CD4-positive, CD25-positive, alpha-beta regulatory T cell (primary cell): ENCODE results near the gene NIBAN1. TPM values are rescaled to one million over a fixed set of nuclear protein-coding genes. Genes with fewer than 3 reads are reported as not detected.

ENCODE experiments used
- ATAC-seq, 2 donors: fragments of 150-1000 bp; cut with Tn5 transposase; one replicate each; pipeline ENCODE4 v1.10.0; 2021; ENCODE audit warnings: low read depth in 2 of 2, moderate number of reproducible peaks in 2 of 2, moderate library complexity in 1 of 2
- DNase-seq, 3 donors: peaks; one replicate each; pipeline versions ENCODE4 v3.0.0 to v3.0.0-alpha.2; 2012 to 2022; ENCODE audit warnings: mixed read lengths in 1 of 3
- H3K27ac ChIP-seq: one replicate; pipeline ENCODE4 v1.7.0; 2013; ENCODE audit warnings: mild to moderate bottlenecking, low read length; ENCODE audit not compliant: insufficient read depth, poor library complexity, severe bottlenecking
- H3K27me3 ChIP-seq: one replicate; pipeline ENCODE4 v1.7.0; 2013; ENCODE audit warnings: low read length; ENCODE audit not compliant: control insufficient read depth, insufficient read depth
- H3K36me3 ChIP-seq: one replicate; pipeline ENCODE4 v1.7.0; 2013; ENCODE audit warnings: mild to moderate bottlenecking, low read length, moderate library complexity; ENCODE audit not compliant: control insufficient read depth, insufficient read depth
- H3K4me1 ChIP-seq: 2 replicates; pipeline ENCODE4 v1.7.0; 2013; ENCODE audit warnings: mild to moderate bottlenecking, low read length; ENCODE audit not compliant: insufficient read depth, control insufficient read depth, poor library complexity, severe bottlenecking
- H3K4me3 ChIP-seq: one replicate; pipeline ENCODE4 v1.7.0; 2013; ENCODE audit warnings: low read depth, mild to moderate bottlenecking, low read length, moderate library complexity
- H3K9me3 ChIP-seq, 2 experiments: 1 replicate in 1 of 2; 2 replicates in 1 of 2; pipeline ENCODE4 v1.7.0; 2013; ENCODE audit warnings: low read length in 2 of 2, mild to moderate bottlenecking in 1 of 2, moderate library complexity in 1 of 2; ENCODE audit not compliant: control insufficient read depth in 2 of 2
- H3K27ac Mint-ChIP-seq, 3 donors: one replicate each; pipeline ENCODE4 v1.8.0; 2020 to 2022; ENCODE audit warnings: mild to moderate bottlenecking in 3 of 3, mixed read lengths in 3 of 3, moderate library complexity in 2 of 3
- H3K27me3 Mint-ChIP-seq: one replicate; pipeline ENCODE4 v1.8.0; 2022; ENCODE audit warnings: mild to moderate bottlenecking, mixed read lengths
- H3K36me3 Mint-ChIP-seq: one replicate; pipeline ENCODE4 v1.8.0; 2020; ENCODE audit warnings: mixed read lengths
- H3K4me1 Mint-ChIP-seq, 4 donors: one replicate each; pipeline ENCODE4 v1.8.0; 2020 to 2022; ENCODE audit warnings: mixed read lengths in 4 of 4, mild to moderate bottlenecking in 1 of 4
- H3K4me3 Mint-ChIP-seq, 4 donors: one replicate each; pipeline ENCODE4 v1.8.0; 2020 to 2022; ENCODE audit warnings: mild to moderate bottlenecking in 4 of 4, mixed read lengths in 4 of 4, moderate library complexity in 3 of 4
- H3K9me3 Mint-ChIP-seq, 7 donors: one replicate each; pipeline ENCODE4 v1.8.0; 2020 to 2022; ENCODE audit warnings: mixed read lengths in 7 of 7, mild to moderate bottlenecking in 3 of 7, moderate library complexity in 2 of 7
- polyA plus RNA-seq, 4 donors: library from polyadenylated mRNA; unstranded; fragments of 300-500 nt; fragmentation: Illumina TruSeq; gene quantifications; one replicate each; pipeline ENCODE4 v1.2.3, GENCODE V29; 2021
- total RNA-seq: library from RNA; stranded (reverse); gene quantifications from one replicate; pipeline ENCODE4 v1.2.3, GENCODE V29; 2022

The NIBAN1 gene
- 141 TPM for total RNA-seq
- polyA plus RNA-seq = 10 to 100 TPM; 37.3 to 70.7 (median 48.5) TPM

GRCh38 chr1:184974056-184974836 lies at the start of gene NIBAN1:
TSS of gene NIBAN1 (minus strand) at chr1:184974508. CDS start at chr1:184974356, 152 bp downstream.
- Histone ChIP-seq H3K9me3 (no peaks in the 10 kb centered on the region), H3K4me1 (peaks cover 55% of the 10 kb centered on the region), H3K4me3 (peak within 1 kb of the TSS; percentile 91), H3K27me3 (no peaks in the 10 kb centered on the region), H3K27ac (peak within 1 kb of the TSS; percentile 89), H3K36me3 (no peaks in the 10 kb centered on the region)
- peak within 1 kb of the TSS; percentile 93 to 98 (median 94) for H3K27ac Mint-ChIP-seq
- peaks cover 5% of the 10 kb centered on the region for H3K27me3 Mint-ChIP-seq
- ATAC-seq (peak; percentile 64 to 75), DNase-seq (peak; percentile 53 to 85 (median 61))
- H3K4me3 Mint-ChIP-seq = peak within 1 kb of the TSS; percentile 87 to 98 (median 96)
- no peaks in the 10 kb centered on the region for H3K36me3 Mint-ChIP-seq
- peaks cover 0 to 4% (median 0%) of the 10 kb centered on the region in 7 donors for H3K9me3 Mint-ChIP-seq
- H3K4me1 Mint-ChIP-seq = peaks cover 24 to 64% (median 45%) of the 10 kb centered on the region in 4 donors

- no peaks in the 10 kb centered on the region for H3K36me3 Mint-ChIP-seq
- H3K27me3 Mint-ChIP-seq = peaks cover 13% of the 10 kb centered on the region
- H3K9me3 Mint-ChIP-seq = peaks cover 0 to 7% (median 0%) of the 10 kb centered on the region in 7 donors
- no peak overlapping the region for H3K4me3 Mint-ChIP-seq
- Histone ChIP-seq H3K27ac (no peak overlapping the region), H3K4me3 (no peak overlapping the region), H3K4me1 (no peaks in the 10 kb centered on the region), H3K27me3 (no peaks in the 10 kb centered on the region), H3K36me3 (no peaks in the 10 kb centered on the region), H3K9me3 (no peaks in the 10 kb centered on the region)
- no peak for DNase-seq
- no peak for ATAC-seq
- no peaks in the 10 kb centered on the region for H3K4me1 Mint-ChIP-seq
- H3K27ac Mint-ChIP-seq = peak overlapping the region in 1 of 3 donors; percentile 28
Observed at GRCh38 chr1:185017966-185018365, 43.7 kb upstream of the NIBAN1 start.

GRCh38 chr1:185017338-185017737 lies 43.0 kb upstream of the NIBAN1 start:
- ATAC-seq = no peak
- Histone ChIP-seq H3K36me3 (no peaks in the 10 kb centered on the region), H3K27ac (no peak overlapping the region), H3K4me3 (no peak overlapping the region), H3K27me3 (no peaks in the 10 kb centered on the region), H3K4me1 (no peaks in the 10 kb centered on the region), H3K9me3 (no peaks in the 10 kb centered on the region)
- Mint-ChIP-seq H3K4me3 (no peak overlapping the region), H3K4me1 (no peaks in the 10 kb centered on the region), H3K36me3 (no peaks in the 10 kb centered on the region), H3K27me3 (peaks cover 13% of the 10 kb centered on the region), H3K9me3 (peaks cover 0 to 5% (median 0%) of the 10 kb centered on the region in 7 donors), H3K27ac (no peak overlapping the region)
- no peak for DNase-seq

GRCh38 chr1:185016880-185017279 lies 42.6 kb upstream of the NIBAN1 start:
- Histone ChIP-seq H3K9me3 (no peaks in the 10 kb centered on the region), H3K36me3 (no peaks in the 10 kb centered on the region), H3K4me1 (no peaks in the 10 kb centered on the region), H3K27me3 (no peaks in the 10 kb centered on the region), H3K27ac (no peak overlapping the region), H3K4me3 (no peak overlapping the region)
- DNase-seq (no peak), ATAC-seq (no peak)
- no peak overlapping the region for H3K4me3 Mint-ChIP-seq
- peaks cover 0 to 5% (median 0%) of the 10 kb centered on the region in 7 donors for H3K9me3 Mint-ChIP-seq
- H3K27me3 Mint-ChIP-seq = peaks cover 13% of the 10 kb centered on the region
- no peaks in the 10 kb centered on the region for H3K4me1 Mint-ChIP-seq
- H3K27ac Mint-ChIP-seq = no peak overlapping the region
- no peaks in the 10 kb centered on the region for H3K36me3 Mint-ChIP-seq

GRCh38 chr1:185015631-185016030 lies 41.3 kb upstream of the NIBAN1 start:
- Histone ChIP-seq H3K27me3 (no peaks in the 10 kb centered on the region), H3K27ac (no peak overlapping the region), H3K36me3 (no peaks in the 10 kb centered on the region), H3K4me1 (no peaks in the 10 kb centered on the region), H3K9me3 (no peaks in the 10 kb centered on the region), H3K4me3 (no peak overlapping the region)
- Mint-ChIP-seq H3K36me3 (no peaks in the 10 kb centered on the region), H3K4me3 (no peak overlapping the region), H3K27me3 (peaks cover 13% of the 10 kb centered on the region), H3K4me1 (no peaks in the 10 kb centered on the region), H3K9me3 (peaks cover 0 to 5% (median 0%) of the 10 kb centered on the region in 7 donors), H3K27ac (no peak overlapping the region)
- DNase-seq (no peak), ATAC-seq (no peak)

GRCh38 chr1:185014941-185015340 lies 40.6 kb upstream of the NIBAN1 start:
- Histone ChIP-seq H3K27ac (no peak overlapping the region), H3K9me3 (no peaks in the 10 kb centered on the region), H3K27me3 (no peaks in the 10 kb centered on the region), H3K36me3 (no peaks in the 10 kb centered on the region), H3K4me1 (no peaks in the 10 kb centered on the region), H3K4me3 (no peak overlapping the region)
- no peak overlapping the region for H3K4me3 Mint-ChIP-seq
- ATAC-seq (no peak), DNase-seq (no peak)
- no peaks in the 10 kb centered on the region for H3K4me1 Mint-ChIP-seq
- peaks cover 13% of the 10 kb centered on the region for H3K27me3 Mint-ChIP-seq
- H3K36me3 Mint-ChIP-seq = no peaks in the 10 kb centered on the region
- H3K9me3 Mint-ChIP-seq = peaks cover 0 to 7% (median 0%) of the 10 kb centered on the region in 7 donors
- H3K27ac Mint-ChIP-seq = no peak overlapping the region

GRCh38 chr1:185010361-185010760 lies 36.1 kb upstream of the NIBAN1 start:
- Histone ChIP-seq H3K27ac (no peak overlapping the region), H3K27me3 (peaks cover 3% of the 10 kb centered on the region), H3K9me3 (no peaks in the 10 kb centered on the region), H3K36me3 (no peaks in the 10 kb centered on the region), H3K4me3 (no peak overlapping the region), H3K4me1 (no peaks in the 10 kb centered on the region)
- no peak for ATAC-seq
- Mint-ChIP-seq H3K9me3 (peaks cover 0 to 4% (median 0%) of the 10 kb centered on the region in 7 donors), H3K36me3 (no peaks in the 10 kb centered on the region), H3K4me3 (no peak overlapping the region), H3K27ac (no peak overlapping the region), H3K4me1 (no peaks in the 10 kb centered on the region), H3K27me3 (peaks cover 16% of the 10 kb centered on the region)
- DNase-seq = no peak

GRCh38 chr1:185008838-185009237 lies 34.5 kb upstream of the NIBAN1 start:
- Mint-ChIP-seq H3K36me3 (no peaks in the 10 kb centered on the region), H3K27me3 (peaks cover 11% of the 10 kb centered on the region), H3K4me3 (no peak overlapping the region), H3K27ac (no peak overlapping the region), H3K9me3 (peaks cover 0 to 3% (median 0%) of the 10 kb centered on the region in 7 donors), H3K4me1 (no peaks in the 10 kb centered on the region)
- peaks cover 3% of the 10 kb centered on the region for H3K27me3 ChIP-seq
- H3K27ac ChIP-seq = no peak overlapping the region
- ATAC-seq (no peak), DNase-seq (no peak)
- H3K36me3 ChIP-seq = no peaks in the 10 kb centered on the region
- H3K4me1 ChIP-seq = no peaks in the 10 kb centered on the region
- no peak overlapping the region for H3K4me3 ChIP-seq
- H3K9me3 ChIP-seq = no peaks in the 10 kb centered on the region
